Subcutaneous adipose tissue (tissue), 4 donors: Measurements from ENCODE around the gene RCOR2. TPM values are rescaled to one million over a fixed set of nuclear protein-coding genes. Genes with fewer than 3 reads are reported as not detected.

Experiments used
- total RNA-seq, 4 donors: library from RNA; depleted of rRNA; stranded (reverse); fragments of >200 nt; gene quantifications; one replicate each; pipeline ENCODE4 v1.1.0, GENCODE V29; 2016
- TF ChIP-seq, protein P1 (sequence below): fragments of 450-650 bp; IDR thresholded peaks from one replicate; pipeline ENCODE4 v1.5.1; 2016; ENCODE audit warnings: low read depth, mild to moderate bottlenecking, control low read depth, antibody characterized with exemption, moderate library complexity

The RCOR2 gene
- total RNA-seq, 4 donors from 2014 or later: 0.88 TPM; not detected in 3

DNA sequence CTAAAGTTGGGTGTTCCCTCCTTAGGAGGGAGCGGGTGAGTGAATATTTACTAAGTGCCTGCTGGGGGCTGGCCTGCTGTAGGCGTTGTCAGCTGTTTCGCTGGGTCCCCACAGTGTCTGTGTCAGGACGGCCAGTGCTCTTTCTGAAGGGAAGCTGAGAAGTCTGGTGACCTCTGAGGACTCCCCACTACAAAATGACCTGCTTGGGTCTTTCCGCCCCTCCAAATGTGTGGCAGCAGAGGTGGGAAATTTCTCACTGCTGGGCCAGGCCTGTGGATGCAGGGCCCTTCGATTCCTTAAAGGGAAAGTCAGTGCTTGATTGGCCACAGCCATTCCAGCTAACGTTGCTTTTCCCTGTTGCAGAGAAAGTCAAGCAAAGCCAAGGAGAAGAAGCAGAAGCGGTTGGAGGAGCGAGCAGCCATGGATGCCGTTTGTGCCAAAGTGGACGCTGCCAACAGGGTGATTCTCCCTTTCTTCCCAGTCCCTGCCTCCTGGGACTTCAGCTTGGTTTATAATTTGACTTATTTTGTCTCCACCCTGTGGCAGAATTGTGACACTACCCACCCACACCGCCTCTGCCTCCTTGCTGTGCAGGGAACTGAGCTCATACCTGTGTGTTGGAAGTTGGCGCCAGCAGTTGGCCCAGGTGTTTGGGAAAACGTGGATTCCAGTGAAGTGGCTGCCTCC lies 28.7 kb upstream of the RCOR2 start:
- TF ChIP-seq, protein P1, sequence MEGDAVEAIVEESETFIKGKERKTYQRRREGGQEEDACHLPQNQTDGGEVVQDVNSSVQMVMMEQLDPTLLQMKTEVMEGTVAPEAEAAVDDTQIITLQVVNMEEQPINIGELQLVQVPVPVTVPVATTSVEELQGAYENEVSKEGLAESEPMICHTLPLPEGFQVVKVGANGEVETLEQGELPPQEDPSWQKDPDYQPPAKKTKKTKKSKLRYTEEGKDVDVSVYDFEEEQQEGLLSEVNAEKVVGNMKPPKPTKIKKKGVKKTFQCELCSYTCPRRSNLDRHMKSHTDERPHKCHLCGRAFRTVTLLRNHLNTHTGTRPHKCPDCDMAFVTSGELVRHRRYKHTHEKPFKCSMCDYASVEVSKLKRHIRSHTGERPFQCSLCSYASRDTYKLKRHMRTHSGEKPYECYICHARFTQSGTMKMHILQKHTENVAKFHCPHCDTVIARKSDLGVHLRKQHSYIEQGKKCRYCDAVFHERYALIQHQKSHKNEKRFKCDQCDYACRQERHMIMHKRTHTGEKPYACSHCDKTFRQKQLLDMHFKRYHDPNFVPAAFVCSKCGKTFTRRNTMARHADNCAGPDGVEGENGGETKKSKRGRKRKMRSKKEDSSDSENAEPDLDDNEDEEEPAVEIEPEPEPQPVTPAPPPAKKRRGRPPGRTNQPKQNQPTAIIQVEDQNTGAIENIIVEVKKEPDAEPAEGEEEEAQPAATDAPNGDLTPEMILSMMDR: no peak

DNA sequence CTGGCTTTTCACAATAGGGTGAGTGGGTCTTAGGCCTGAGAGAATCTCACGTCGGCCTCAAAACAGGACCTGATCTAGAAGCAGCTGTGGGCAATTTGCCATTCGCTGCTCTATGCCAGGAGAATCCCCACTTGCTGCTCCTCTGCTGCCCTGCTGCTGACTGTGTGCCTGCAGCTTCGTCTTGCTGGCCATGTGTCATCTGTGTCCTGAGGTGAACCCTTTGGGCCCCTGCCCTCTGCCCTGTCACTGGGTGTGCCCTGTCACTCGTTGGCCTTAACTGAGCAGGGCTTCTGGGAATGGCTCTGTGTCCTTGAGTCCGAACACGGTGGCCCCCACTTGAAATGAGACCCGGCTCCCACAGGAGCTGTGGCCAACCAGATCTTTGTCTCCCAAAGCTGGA lies 28.0 kb upstream of the RCOR2 start:
- TF ChIP-seq, protein P1: no peak

DNA sequence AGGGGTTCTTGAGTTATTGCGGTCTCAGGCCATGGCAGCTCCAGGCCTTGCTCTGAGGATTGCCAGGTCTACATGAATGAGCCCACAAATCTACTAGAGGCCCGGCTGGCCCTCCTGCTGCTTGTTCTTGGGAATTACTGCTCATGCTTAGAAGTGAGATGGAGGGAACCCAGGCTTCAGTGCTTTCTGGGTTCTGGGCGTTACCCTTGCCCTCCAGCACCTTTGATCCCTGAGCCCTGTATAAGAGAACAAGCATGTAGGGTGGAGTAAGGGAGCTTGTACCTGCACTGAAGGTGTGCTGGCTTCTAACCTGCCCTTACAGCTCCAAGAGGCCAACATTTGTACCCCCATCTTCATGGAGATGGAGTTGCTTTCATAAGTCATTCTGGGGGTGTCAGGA lies 25.8 kb upstream of the RCOR2 start:
- TF ChIP-seq, protein P1: no peak

DNA sequence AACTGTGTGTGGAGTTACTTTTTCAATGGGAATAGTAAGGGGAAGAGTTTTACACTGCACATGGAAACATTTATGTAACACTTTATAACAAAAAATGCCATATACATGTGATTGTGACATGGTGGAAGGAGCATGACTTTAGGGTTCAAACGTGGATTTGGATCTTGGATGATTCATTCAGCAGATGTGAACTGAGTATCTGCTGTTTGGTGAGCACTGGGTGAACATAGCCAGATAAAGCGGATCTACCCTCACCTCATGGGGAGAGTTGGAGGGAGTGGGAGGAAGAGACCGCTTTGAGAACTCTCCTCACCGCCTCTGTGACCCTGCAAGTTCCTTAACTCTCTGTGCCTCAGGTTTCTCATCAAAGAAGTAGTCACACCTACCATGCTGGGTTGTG lies 24.9 kb upstream of the RCOR2 start:
- TF ChIP-seq, protein P1: no peak

DNA sequence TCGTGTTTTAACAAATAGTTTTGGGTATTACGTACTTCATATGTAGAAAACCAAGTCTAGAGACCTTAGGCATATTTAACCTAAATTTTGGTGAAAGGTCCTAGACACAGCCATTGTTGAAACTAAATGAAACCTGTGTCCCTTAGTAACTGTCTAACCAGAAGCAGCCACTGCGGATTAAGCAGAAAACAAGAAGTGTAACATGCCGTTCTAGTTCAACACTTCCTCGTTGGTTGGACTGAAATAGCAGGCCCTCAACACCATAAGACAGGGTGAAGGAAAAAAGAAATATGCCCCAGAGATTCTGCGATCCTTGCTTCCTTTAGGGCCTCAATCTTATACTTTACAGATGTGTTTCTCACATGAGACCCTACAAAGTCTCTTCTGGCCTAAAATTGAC lies 23.8 kb upstream of the RCOR2 start:
- TF ChIP-seq, protein P1: no peak

DNA sequence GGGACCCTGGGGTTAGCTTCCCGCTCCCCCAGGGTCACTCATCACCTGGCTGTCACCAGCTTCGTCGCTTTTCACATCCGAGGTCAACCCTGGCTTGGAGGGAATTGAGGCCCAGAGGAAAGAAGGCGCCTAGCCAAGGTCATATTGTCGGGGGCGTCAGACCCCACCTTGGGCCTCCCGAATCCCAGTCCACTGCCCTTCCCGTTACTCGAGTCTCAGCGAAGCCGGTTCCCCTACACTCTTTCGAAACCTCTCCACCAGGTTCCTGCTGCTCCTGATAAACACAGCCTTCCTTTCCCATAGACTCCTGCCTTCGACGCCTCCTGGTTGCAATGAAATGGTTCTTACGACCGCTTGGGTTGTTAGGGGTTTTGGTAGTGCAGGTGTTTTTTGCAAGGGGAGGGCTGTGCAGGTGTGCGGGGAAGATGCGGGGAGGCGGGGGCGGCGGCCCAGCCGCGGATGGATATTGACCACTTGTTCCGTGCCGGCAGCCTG lies 22.5 kb upstream of the RCOR2 start:
- TF ChIP-seq, protein P1: no peak

DNA sequence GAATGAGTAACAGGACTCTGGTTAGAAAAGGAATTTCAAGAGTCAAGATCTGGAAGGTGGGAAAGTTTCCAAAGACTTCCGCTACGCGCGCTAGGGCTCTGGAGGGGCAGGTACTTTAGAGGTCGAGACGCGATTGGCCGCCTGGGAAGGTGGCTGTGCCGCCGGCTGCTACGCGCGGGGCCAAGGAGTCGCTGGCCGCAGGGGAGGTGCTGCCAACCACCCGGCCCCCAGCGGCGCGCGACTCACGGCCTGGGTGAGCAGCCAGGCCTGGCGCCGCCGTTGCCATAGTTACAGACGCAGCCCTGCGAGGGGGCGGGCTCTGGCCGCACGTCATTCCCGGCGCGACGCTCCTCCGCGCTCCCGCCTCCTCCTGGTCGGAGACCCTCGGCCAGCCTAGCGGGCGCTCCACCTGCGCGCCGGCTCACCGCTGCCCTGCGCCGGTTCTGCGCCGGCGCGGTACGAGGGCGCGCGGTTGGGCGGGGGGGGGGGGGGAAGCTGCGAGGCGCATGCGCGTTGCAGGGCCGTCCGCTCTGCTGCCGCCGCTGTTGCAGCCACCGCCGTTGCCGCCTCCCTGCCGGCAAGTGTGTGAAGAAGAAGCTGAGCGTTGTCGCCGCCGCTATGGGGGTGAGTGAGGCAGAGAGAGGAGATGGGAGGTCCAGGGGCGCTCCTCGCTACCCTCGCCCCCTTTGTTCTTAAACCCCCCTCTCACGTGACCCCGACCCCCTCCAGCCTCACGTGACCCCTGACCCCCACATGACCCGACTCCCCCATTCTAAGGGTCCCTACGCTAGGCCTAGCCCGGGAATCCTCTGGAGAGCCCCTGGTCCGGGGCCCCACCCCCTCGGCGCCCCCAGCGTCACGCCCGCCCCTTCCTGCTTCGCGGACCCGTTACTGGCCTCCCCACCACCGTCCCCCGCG lies 21.8 kb upstream of the RCOR2 start, which contains the start of gene NAA40:
TSS of gene NAA40 (plus strand) at position 524 of the 918 bp plus-strand sequence. CDS start at position 619, 95 bp downstream.
- TF ChIP-seq, protein P1: no peak
